GM18870 (cell line): ENCODE results near the gene FCER1A.

ENCODE experiments used
- ATAC-seq: cut with Tn5 transposase; IDR thresholded peaks from one replicate; pipeline ENCODE4 v1.9.1; 2021; ENCODE audit warnings: moderate library complexity; ENCODE audit not compliant: unreplicated experiment

Gene FCER1A

GRCh38 chr1:159302095-159302494 lies at the start of gene FCER1A:
Gene FCER1A, plus strand, starts transcription at chr1:159302336. Its CDS starts 29 bp downstream, at chr1:159302365.
- no peak for ATAC-seq

GRCh38 chr1:159261311-159261710 lies 40.8 kb upstream of the FCER1A start:
- ATAC-seq, result no peak

DNA sequence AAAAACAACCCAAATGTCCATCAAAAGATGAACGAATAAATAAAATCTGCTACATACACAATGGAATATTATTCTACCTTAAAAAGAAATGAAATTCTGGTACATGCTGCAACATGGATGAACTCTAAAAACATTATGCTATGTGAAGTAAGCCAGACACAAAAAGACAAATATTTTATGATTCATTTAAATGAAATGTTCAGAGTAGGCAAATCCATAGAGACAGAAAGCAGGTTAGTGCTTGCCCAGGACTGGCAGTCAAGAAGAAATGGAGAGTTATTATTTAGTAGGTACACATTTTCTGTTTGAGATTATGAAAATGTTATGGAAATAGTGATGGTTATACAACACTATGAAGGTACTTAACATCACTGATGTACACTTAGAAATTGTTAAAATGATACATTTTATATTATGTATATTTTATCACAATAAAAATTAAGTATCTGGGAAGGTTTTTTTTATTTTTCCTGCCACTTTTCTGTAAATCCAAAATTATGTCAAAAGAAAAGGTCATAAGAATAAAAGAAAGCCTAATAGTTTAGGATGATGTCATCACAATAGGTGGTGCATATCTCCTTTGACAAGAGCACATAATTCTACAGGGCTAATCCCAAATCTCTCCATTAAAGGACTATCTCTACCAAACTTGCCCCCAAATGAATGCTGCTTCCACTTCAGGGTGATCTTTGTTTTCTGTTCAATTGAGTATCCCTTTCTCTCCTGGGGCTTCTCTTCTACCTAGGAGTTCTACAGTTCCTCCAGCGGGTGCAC lies 40.2 kb upstream of the FCER1A start:
- ATAC-seq, result no peak

GRCh38 chr1:159266832-159267231 lies 35.3 kb upstream of the FCER1A start:
- no peak for ATAC-seq

GRCh38 chr1:159274631-159275030 lies 27.5 kb upstream of the FCER1A start:
- ATAC-seq, result no peak

DNA sequence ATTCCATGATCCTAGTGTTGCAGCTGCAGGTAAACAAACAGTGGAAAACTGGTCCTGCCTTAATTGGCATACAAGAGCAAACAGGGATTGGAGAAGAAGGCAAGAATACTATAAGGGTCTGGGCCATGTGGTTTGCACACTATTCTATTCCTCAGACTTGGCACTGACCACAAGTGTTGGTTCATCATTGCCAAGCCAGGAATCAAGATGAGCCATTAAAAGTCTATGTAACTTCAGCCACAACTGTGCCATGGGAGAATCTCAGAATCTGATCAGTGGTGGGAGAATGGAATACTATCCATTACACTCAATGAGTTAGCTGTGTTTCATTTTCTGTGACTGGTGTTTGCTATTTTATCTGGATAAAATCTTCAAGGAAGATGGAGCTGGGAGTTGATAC lies 26.2 kb upstream of the FCER1A start:
- no peak for ATAC-seq

DNA sequence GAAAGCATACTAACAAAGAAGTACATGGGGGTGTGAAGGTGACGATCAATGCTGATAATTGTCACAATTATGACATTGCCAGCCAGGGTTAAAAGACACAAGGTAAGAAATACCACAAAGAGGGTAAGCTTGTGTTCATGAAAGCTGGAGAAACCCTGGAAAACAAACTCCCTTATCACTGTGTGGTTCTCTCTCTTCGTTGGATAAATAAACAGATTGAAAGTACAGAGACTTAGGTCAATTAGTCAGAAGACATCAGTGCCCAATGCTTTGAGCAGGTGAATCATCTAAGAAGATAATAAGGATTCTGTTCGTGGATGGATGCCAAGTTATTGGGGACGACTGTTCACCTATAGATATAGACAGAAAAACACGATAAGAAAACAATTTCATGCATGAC lies 22.4 kb upstream of the FCER1A start:
- ATAC-seq, result no peak

GRCh38 chr1:159282118-159282517 lies 20.0 kb upstream of the FCER1A start:
- no peak for ATAC-seq

DNA sequence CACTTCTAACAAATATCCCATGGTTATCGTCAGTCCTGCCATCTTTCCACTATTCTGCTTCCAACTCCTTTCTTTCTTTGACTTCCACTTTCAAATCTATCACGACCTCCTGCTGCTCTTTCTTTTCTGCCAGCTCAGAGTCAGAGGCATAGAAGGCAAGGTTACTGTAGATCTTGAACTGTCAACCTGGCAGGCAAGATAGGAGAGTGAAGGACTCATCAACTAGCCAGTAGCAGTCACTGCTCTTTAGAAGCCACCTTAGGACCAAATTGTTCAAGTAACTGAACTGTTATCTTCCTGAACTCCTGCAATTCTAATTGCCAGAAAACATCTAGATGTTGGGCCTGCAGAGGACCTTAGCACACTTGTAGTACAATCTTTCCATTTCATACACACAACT lies 13.1 kb upstream of the FCER1A start:
- ATAC-seq, result no peak

GRCh38 chr1:159291424-159291823 lies 10.7 kb upstream of the FCER1A start:
- ATAC-seq, result no peak

- no peak for ATAC-seq
These were observed 5.3 kb upstream of the FCER1A start for GRCh38 chr1:159296706-159297375.

GRCh38 chr1:159300146-159300545 lies 2.0 kb upstream of the FCER1A start:
- ATAC-seq, result no peak

DNA sequence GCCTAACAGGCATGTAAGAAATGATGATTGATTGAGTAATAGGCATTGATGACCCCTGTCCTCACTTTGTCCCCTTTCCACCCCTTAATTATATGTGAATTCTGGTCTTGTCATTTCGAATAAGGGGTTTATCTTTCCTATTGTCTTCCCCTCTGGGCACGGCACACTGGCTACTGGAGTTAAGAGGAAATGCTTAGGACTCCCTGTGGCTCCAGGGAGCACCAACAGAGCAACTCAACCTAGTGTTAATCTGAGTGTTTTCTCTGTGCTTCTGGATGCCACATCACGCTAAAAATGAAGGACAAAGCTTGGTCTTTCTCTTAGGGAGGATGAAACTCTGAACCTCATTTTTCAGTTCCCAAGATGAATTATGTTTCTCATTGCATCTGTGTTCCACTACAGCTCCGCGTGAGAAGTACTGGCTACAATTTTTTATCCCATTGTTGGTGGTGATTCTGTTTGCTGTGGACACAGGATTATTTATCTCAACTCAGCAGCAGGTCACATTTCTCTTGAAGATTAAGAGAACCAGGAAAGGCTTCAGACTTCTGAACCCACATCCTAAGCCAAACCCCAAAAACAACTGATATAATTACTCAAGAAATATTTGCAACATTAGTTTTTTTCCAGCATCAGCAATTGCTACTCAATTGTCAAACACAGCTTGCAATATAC lies 5.3 kb downstream of the FCER1A start:
- ATAC-seq, result no peak

DNA sequence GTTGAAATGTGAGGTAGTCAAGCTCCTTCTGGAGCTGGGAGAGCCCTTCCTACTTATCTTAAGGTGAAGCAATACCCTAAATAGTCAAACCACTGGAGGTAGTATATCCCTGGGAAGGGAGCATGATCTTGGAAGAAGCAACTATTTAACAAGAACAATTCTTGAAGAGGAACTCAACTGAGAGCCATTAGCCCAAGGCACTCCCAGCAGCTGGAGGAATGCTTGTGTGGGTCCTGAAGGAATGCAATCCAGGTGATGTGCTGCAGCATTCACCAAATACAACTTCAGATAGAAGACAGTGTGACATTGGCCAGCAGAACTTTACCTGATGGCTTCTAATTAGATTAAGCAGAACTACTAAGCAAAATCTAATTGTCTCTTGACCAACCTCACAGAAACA lies 9.5 kb downstream of the FCER1A start:
- no peak for ATAC-seq

DNA sequence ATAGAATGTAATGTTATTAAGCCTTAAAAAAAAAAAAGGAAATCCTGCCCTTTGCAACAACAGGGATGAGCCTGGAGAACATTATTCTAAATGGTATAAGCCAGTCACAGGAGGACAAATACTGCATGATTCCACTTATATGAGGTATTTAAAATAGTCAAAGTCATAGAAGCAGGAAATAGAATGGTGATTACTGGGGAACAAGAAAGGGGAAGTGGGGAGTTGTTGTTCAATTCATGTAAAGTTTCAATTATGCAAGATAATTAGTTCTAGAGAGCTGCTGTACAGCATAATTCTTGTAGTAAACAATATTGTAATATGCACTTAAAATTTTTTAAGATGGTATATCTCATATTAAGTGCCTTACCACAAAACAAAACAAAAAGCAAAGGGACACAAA lies 13.2 kb downstream of the FCER1A start:
- no peak for ATAC-seq

- no peak for ATAC-seq
These were observed 16.8 kb downstream of the FCER1A start for GRCh38 chr1:159318784-159319551.

DNA sequence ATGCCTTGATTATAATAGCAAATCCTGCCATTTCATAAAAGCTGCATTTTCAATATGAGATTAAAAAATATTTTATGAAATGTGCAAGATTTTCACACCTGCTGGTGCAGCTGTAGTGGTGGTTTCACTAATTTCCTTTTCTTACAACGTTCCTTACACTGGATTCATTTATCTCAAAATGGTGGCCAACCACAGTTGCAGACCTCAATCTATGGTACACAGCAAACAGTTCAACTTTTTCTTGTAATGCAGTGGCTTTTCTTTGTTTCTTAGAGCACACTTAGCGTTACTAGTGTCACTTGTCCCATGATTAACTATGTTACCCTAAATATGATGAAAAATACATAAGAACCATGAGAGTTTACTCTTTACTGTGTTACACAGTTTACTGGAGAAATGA lies 32.7 kb downstream of the FCER1A start:
- no peak for ATAC-seq

DNA sequence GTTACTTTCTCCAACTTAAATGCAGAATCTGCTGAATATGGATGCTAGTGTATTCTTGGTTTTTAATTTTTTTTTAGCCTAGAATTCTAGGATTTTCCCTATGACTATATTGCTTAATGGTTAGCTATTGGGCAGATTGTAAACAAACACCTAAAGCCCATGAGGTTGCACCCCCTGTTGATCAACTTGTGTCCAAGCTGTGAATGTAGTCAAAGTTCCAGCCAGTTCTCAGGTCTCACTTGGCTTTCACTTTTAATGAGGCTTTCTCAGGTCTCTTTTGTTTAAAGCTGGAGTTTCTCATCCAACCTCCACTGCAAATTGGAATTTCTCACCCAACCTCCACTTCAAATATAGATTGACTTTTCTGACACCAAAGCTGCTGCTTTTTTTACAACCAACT lies 35.9 kb downstream of the FCER1A start:
- no peak for ATAC-seq

DNA sequence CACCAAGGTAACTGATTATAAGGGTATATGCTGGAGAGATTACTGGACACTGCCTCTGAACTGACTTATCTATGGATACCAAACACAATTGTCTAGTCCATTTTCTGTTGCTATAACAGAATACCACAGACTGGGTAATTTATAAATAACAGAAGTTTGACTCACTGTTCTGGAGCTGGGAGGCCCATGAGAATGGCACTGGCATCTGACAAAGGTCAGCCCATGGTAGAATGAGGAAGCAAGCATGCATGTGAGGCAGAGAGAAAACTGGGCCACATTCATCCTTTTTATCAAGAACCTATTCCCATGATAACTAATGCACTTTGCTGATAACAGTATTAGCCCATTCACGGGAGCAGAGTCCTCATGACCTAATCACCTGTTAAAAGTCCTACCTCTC lies 37.4 kb downstream of the FCER1A start:
- ATAC-seq, result no peak

GRCh38 chr1:159341736-159342135 lies 39.6 kb downstream of the FCER1A start:
- ATAC-seq, result no peak

DNA sequence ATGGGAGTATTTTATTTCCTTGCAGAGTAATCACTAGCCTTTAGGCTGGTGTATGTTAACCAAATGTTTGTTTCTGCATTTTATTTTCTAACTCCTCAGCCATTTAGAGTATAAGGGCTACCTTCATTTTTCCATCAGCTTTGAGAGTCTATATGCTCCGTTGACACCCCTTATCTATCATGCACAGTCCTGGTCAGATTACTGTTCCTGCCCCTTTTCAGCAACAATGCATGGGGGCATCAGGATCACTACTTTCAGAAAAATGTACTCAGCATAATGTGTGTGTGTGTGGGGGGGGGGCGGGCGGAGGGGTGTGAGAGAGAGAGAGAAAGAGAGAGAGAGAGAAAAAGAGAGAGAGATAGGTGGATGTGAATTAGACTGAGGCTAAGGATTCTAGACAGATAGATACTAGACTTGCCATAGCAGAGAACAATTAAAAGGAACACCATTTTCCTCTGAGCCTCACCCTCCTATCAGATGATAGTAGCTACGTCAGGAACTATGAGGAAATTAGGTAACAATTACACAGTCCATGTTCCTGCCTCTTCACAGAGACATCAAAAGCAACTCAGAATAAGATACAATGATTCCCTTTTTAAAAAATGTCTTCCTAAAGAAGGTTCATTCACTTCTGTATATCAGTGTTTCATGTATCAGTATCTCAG lies 40.8 kb downstream of the FCER1A start:
- ATAC-seq, result no peak
